GM23248 (cell line): ENCODE data around the gene CLEC16A. TPM values are rescaled to one million over a fixed set of nuclear protein-coding genes. Genes with fewer than 3 reads are reported as not detected.

ENCODE experiments used
- DNase-seq: peaks from one replicate; pipeline ENCODE4 v3.0.0-alpha.2; 2015
- H2AFZ ChIP-seq: fragments of 200-600 bp; sonication (generic); 2 replicates; pipeline ENCODE4 v1.6.1; 2016; ENCODE audit warnings: antibody characterized with exemption
- H3F3A ChIP-seq: fragments of 200-600 bp; sonication (generic); 2 replicates; pipeline ENCODE4 v1.6.1; 2016; ENCODE audit warnings: mild to moderate bottlenecking, antibody characterized with exemption, mixed run types; ENCODE audit not compliant: insufficient read depth
- H3K27ac ChIP-seq: fragments of 200-600 bp; sonication (generic); 2 replicates; pipeline ENCODE4 v1.5.1; 2016; ENCODE audit warnings: mild to moderate bottlenecking
- H3K27me3 ChIP-seq: fragments of 200-600 bp; sonication (generic); replicated peaks from 2 replicates; pipeline ENCODE4 v1.6.1; 2016; ENCODE audit warnings: mild to moderate bottlenecking; ENCODE audit not compliant: insufficient read depth
- H3K36me3 ChIP-seq: fragments of 200-600 bp; sonication (generic); 2 replicates; pipeline ENCODE4 v1.6.1; 2016; ENCODE audit warnings: low read depth, mild to moderate bottlenecking
- H3K4me1 ChIP-seq: fragments of 200-600 bp; sonication (generic); 2 replicates; pipeline ENCODE4 v1.6.1; 2016; ENCODE audit warnings: mild to moderate bottlenecking; ENCODE audit not compliant: insufficient read depth
- H3K4me2 ChIP-seq: fragments of 200-600 bp; sonication (generic); one replicate; pipeline ENCODE4 v1.6.1; 2016; ENCODE audit warnings: mild to moderate bottlenecking; ENCODE audit not compliant: unreplicated experiment
- H3K4me3 ChIP-seq: fragments of 200-600 bp; sonication (generic); 2 replicates; pipeline ENCODE4 v1.5.1; 2016; ENCODE audit warnings: mild to moderate bottlenecking
- H3K79me2 ChIP-seq: fragments of 200-600 bp; sonication (generic); 2 replicates; pipeline ENCODE4 v1.6.1; 2016; ENCODE audit warnings: mild to moderate bottlenecking; ENCODE audit not compliant: insufficient read depth
- H3K9ac ChIP-seq: fragments of 200-600 bp; sonication (generic); 2 replicates; pipeline ENCODE4 v1.6.1; 2016; ENCODE audit warnings: mild to moderate bottlenecking
- H3K9me2 ChIP-seq: fragments of 200-600 bp; sonication (generic); 2 replicates; pipeline ENCODE4 v1.6.1; 2016; ENCODE audit warnings: mixed run types, mild to moderate bottlenecking, moderate library complexity; ENCODE audit not compliant: insufficient read depth
- H3K9me3 ChIP-seq: fragments of 200-600 bp; sonication (generic); one replicate; pipeline ENCODE4 v1.6.1; 2017; ENCODE audit warnings: low read depth
- H4K20me1 ChIP-seq: fragments of 200-600 bp; sonication (generic); 2 replicates; pipeline ENCODE4 v1.6.0; 2016; ENCODE audit not compliant: insufficient read depth
- EZH2 ChIP-seq: fragments of 200-600 bp; sonication (generic); IDR thresholded peaks from 2 replicates; pipeline ENCODE4 v1.6.1; 2018; ENCODE audit warnings: antibody characterized with exemption, mild to moderate bottlenecking; ENCODE audit not compliant: insufficient read depth, poor library complexity, severe bottlenecking
- EZH2phosphoT487 ChIP-seq: fragments of 200-600 bp; sonication (generic); IDR thresholded peaks from 2 replicates; pipeline ENCODE4 v1.6.1; 2018; ENCODE audit warnings: antibody characterized with exemption, moderate library complexity, mild to moderate bottlenecking, low read depth; ENCODE audit not compliant: insufficient read depth
- WGBS, 2 experiments: methylation state at CpG; one replicate each; pipeline ENCODE4 v1.1.6; 2015 to 2017; ENCODE audit warnings: low lambda C conversion rate in 2 of 2, low coverage in 1 of 2; ENCODE audit errors: missing lambda C conversion rate in 2 of 2; 5-methylcytosine and 5-hydroxymethylcytosine counted together
- in situ Hi-C: fragments of 300-500 bp; cut with MboI; formaldehyde crosslinking; loops from 2 replicates; pipeline ENCODE4 v1.15.0; 2020
- polyA plus RNA-seq: library from polyadenylated mRNA; unstranded; fragments of >200 nt; fragmentation: Nextera tagmentation; extraction: Ambion mirVana; gene quantifications from 2 replicates; pipeline ENCODE4 v1.2.1, GENCODE V29; 2016
- total RNA-seq: library from RNA; depleted of rRNA; stranded (reverse); fragments of >200 nt; shearing (Covaris generic); gene quantifications from 2 replicates; pipeline ENCODE4 v1.2.3, GENCODE V29; 2014

Gene CLEC16A
- total and polyA plus RNA-seq, 2 experiments from 2014 or later: 13.2 to 21.4 TPM

DNA sequence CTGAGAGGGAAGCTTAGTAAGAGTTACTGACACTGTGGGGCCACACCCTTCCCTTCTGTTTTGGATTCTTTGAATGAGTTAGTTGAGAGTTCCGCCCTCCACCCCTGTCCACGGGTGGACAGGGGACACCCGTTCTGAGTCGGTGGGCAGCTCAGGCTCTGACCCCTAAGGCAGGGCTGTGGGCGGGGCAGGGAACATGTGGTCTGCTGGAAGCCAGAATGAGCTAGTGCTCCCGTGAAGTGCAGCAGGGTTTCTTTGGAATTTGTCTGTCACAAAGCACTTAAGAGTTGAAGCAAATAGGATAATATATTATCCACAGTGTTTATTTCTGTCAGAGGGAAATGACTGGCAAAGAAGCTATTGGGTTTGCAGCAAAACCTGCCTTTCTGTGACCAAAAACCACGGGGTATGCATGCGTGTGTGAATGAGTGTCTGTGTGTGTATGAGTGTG, 90.1 kb downstream of the CLEC16A start:
- in situ Hi-C loops: no loop called here
- Histone ChIP-seq H4K20me1 (no peaks in the 10 kb centered on the region), H3K9me2 (no peaks in the 10 kb centered on the region), H3K9ac (peak overlapping the region; percentile 54), H3K79me2 (no peaks in the 10 kb centered on the region), H3K4me2 (peak overlapping the region; percentile 69), H3K36me3 (no peaks in the 10 kb centered on the region), H3K27me3 (no peaks in the 10 kb centered on the region), H3F3A (peaks cover 33% of the 10 kb centered on the region), H2AFZ (no peak overlapping the region), H3K4me1 (peaks cover 29% of the 10 kb centered on the region), H3K9me3 (no peaks in the 10 kb centered on the region), H3K4me3 (peak overlapping the region; percentile 49), H3K27ac (peak overlapping the region; percentile 75)
- TF ChIP-seq EZH2phosphoT487 (no peak), EZH2 (no peak)
- 16 to 18% methylated on average over 8 of the region's 8 CpGs for WGBS, 2 experiments
- peak; percentile 65 for DNase-seq

DNA sequence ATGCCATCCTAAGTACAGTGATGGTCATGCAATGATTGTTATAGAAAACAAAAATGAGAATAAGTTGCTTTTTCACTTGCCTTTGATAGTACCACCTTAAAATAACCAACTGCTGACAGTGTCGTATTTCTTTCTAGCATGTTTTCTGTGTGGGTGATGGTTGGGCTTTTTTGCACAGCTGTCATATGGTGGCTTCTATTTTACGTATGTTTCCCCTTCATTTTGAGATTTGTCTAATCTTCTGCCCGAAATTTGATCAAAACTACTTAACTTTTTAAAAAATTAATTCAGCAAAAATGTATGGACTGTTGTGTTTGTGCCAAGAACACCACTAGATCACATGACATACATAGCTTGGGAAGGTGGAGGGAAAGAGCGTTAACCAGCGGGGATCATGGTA, 90.7 kb downstream of the CLEC16A start:
- H3K4me3 ChIP-seq: no peak overlapping the region
- H3K9me2 ChIP-seq: no peaks in the 10 kb centered on the region
- H3K36me3 ChIP-seq: no peaks in the 10 kb centered on the region
- H3F3A ChIP-seq: peaks cover 33% of the 10 kb centered on the region
- no peaks in the 10 kb centered on the region for H3K9me3 ChIP-seq
- 96 to 97% methylated on average over 5 of the region's 5 CpGs for WGBS, 2 experiments
- H4K20me1 ChIP-seq: no peaks in the 10 kb centered on the region
- in situ Hi-C loops: no loop called here
- H3K4me1 ChIP-seq: peaks cover 29% of the 10 kb centered on the region
- H3K27me3 ChIP-seq: no peaks in the 10 kb centered on the region
- peak overlapping the region; percentile 69 for H3K4me2 ChIP-seq
- H3K9ac ChIP-seq: no peak overlapping the region
- no peak overlapping the region for H2AFZ ChIP-seq
- no peaks in the 10 kb centered on the region for H3K79me2 ChIP-seq
- H3K27ac ChIP-seq: no peak overlapping the region
- no peak for DNase-seq
- TF ChIP-seq EZH2: no peak
- no peak for TF ChIP-seq EZH2phosphoT487

DNA sequence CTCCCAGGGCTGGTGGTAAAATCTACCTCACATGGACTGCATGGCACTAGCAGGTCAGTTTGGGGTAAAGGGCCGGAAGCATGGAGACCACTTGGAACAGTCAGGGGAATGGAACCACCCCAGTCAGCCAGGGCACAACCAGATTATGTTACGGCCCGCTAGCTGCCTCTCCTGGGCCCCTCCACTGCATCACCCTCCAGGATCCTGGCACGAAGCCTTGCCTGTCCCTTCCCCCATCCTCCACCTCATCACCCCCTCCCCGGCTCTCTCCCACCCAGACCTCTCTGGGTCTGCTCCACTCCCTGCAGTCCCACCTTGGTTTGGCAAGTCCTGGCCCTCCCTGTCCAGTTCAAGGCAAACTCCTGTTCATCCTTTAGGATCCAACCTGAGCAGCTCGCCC, 91.7 kb downstream of the CLEC16A start:
- no peak overlapping the region for H3K4me2 ChIP-seq
- in situ Hi-C loops: no loop called here
- TF ChIP-seq EZH2 (no peak), EZH2phosphoT487 (no peak)
- H3K9me3 ChIP-seq: no peaks in the 10 kb centered on the region
- no peak for DNase-seq
- WGBS, 2 experiments: 95 to 97% methylated on average over 5 to 6 of the region's 6 CpGs
- no peak overlapping the region for H3K4me3 ChIP-seq
- H4K20me1 ChIP-seq: no peaks in the 10 kb centered on the region
- H3K79me2 ChIP-seq: no peaks in the 10 kb centered on the region
- no peak overlapping the region for H3K27ac ChIP-seq
- H3K9ac ChIP-seq: no peak overlapping the region
- H3K36me3 ChIP-seq: no peaks in the 10 kb centered on the region
- H3F3A ChIP-seq: peaks cover 33% of the 10 kb centered on the region
- H3K9me2 ChIP-seq: no peaks in the 10 kb centered on the region
- H3K27me3 ChIP-seq: no peaks in the 10 kb centered on the region
- H3K4me1 ChIP-seq: peaks cover 29% of the 10 kb centered on the region
- H2AFZ ChIP-seq: no peak overlapping the region

DNA sequence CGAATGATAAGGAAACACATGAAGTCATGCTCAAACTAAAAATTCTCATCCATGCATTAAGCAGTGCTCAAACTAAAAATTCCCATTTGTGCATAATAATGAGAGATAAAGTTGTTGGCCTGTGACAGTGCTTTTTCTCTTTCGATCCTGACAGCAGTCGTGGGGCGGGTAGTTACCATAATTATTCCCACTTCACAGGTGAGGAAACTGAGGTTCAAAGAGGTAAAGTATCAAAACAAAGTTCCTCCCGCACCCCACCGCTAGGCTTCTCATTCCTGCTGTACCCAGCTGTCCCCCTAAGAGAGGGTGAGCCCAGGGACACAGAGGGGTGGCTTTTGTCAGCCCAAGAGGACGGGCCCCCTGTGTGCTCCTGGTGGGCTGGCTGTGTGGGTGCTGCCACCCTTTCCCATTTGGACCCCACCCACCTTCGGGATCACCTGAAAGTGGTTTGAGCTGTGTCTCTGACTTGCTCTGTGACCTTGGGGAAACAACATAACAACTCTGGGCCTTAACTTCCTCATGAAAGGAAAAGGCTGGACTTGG, 92.6 kb downstream of the CLEC16A start:
- in situ Hi-C loops: no loop called here
- Histone ChIP-seq H3K27ac (no peak overlapping the region), H3K4me2 (no peak overlapping the region), H3K9me2 (no peaks in the 10 kb centered on the region), H4K20me1 (no peaks in the 10 kb centered on the region), H3K9ac (no peak overlapping the region), H2AFZ (no peak overlapping the region), H3K27me3 (no peaks in the 10 kb centered on the region), H3K79me2 (no peaks in the 10 kb centered on the region), H3K9me3 (no peaks in the 10 kb centered on the region), H3K4me3 (no peak overlapping the region), H3K4me1 (peaks cover 29% of the 10 kb centered on the region), H3F3A (peaks cover 33% of the 10 kb centered on the region), H3K36me3 (no peaks in the 10 kb centered on the region)
- no peak for DNase-seq
- no peak for TF ChIP-seq EZH2phosphoT487
- TF ChIP-seq EZH2: no peak
- 96 to 97% methylated on average over 8 of the region's 8 CpGs for WGBS, 2 experiments

DNA sequence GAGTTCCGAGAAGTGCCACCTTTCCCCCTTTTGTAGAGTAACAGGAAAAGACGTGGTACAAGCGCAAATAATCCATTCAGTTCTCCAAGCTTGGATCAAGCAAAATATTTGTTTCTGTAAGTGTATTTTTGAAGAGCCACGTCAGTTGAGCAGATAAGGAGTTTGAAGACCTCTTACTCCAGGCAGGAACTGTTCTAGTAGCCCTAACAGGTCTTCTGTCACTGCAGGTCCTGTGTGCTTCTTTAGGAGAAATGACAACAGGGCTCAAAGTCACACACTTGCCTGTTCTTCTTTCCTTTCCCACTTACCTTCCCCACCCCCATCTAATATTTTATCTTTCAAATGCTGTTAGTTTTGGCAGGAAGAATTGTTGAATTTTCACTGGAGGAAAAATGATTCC, 93.9 kb downstream of the CLEC16A start:
- H3K9me2 ChIP-seq: no peaks in the 10 kb centered on the region
- H3K4me2 ChIP-seq: no peak overlapping the region
- in situ Hi-C loops: no loop called here
- H4K20me1 ChIP-seq: no peaks in the 10 kb centered on the region
- no peaks in the 10 kb centered on the region for H3K79me2 ChIP-seq
- no peak overlapping the region for H3K4me3 ChIP-seq
- H3K4me1 ChIP-seq: peaks cover 19% of the 10 kb centered on the region
- H3F3A ChIP-seq: peaks cover 24% of the 10 kb centered on the region
- TF ChIP-seq EZH2 (no peak), EZH2phosphoT487 (no peak)
- 0 out of 2 replicates have a peak, but pooled peaks cover 3% of the 10 kb centered on the region for H3K36me3 ChIP-seq
- H3K9ac ChIP-seq: no peak overlapping the region
- H3K27ac ChIP-seq: no peak overlapping the region
- H2AFZ ChIP-seq: no peak overlapping the region
- 98 to 100% methylated on average over 4 of the region's 4 CpGs for WGBS, 2 experiments
- H3K9me3 ChIP-seq: no peaks in the 10 kb centered on the region
- DNase-seq: no peak
- H3K27me3 ChIP-seq: no peaks in the 10 kb centered on the region
